ENCODE data around the gene RELB.

RELB gene

GRCh38 chr19:45016388-45017314 is 15.4 kb downstream of the RELB start:
- no peak overlapping the region for H3K4me3 ChIP-seq (ENCODE audit: control insufficient read depth, low read depth, low read length)
- DNase-seq (ENCODE audit: low read depth) = peak; percentile 81
- peak; percentile 78 for TF ChIP-seq CTCF (conservative IDR thresholded peaks at IDR 0.05; ENCODE audit: control insufficient read depth, insufficient read depth, low read depth, low read length)

GRCh38 chr19:45019187-45019586 is 17.9 kb downstream of the RELB start:
- H3K4me3 ChIP-seq (ENCODE audit: control insufficient read depth, low read depth, low read length) = no peak overlapping the region
- TF ChIP-seq CTCF (conservative IDR thresholded peaks at IDR 0.05; ENCODE audit: control insufficient read depth, insufficient read depth, low read depth, low read length) = no peak
- no peak for DNase-seq (ENCODE audit: low read depth)

DNA sequence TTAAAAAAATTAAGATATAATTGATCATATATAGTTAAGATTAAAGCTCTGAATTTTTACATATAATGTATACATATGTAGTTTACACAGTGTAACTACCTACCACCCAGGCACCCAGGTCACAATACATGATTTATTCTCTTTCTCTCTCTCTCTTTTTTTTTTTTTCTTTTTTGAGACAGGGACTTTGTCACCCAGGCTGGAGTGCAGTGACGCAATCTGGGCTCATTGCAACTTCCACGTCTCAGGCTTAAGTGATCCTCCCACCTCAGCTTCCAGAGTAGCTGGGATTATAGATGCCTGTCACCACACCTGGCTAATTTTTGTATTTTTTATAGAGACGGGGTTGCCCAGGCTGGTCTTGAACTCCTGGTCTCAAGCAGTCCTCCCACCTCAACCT is 18.8 kb downstream of the RELB start:
- DNase-seq (ENCODE audit: low read depth) = no peak
- H3K4me3 ChIP-seq (ENCODE audit: control insufficient read depth, low read depth, low read length) = no peak overlapping the region
- no peak for TF ChIP-seq CTCF (conservative IDR thresholded peaks at IDR 0.05; ENCODE audit: control insufficient read depth, insufficient read depth, low read depth, low read length)

DNA sequence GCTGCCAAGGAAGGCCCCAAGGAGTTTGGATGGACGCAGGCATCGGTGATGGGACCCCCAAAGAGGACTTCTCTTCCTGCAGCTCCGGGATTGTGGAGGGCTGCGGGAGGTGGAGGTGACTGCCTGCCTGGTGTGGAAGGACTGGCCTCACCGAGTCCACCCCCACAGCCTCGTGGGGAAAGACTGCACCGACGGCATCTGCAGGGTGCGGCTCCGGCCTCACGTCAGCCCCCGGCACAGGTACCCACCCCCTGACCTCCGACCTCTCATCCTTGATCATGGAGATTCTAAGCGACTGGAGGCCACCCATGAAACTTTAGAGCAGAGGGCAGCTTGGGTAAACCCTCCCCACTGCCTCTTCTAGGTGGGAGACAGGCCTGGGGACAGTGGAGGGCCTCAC is 20.7 kb downstream of the RELB start:
- no peak for TF ChIP-seq CTCF (conservative IDR thresholded peaks at IDR 0.05; ENCODE audit: control insufficient read depth, insufficient read depth, low read depth, low read length)
- DNase-seq (ENCODE audit: low read depth) = no peak
- no peak overlapping the region for H3K4me3 ChIP-seq (ENCODE audit: control insufficient read depth, low read depth, low read length)

- no peak for TF ChIP-seq CTCF (conservative IDR thresholded peaks at IDR 0.05; ENCODE audit: control insufficient read depth, insufficient read depth, low read depth, low read length)
Measured at GRCh38 chr19:45023048-45023447, 21.8 kb downstream of the RELB start.

DNA sequence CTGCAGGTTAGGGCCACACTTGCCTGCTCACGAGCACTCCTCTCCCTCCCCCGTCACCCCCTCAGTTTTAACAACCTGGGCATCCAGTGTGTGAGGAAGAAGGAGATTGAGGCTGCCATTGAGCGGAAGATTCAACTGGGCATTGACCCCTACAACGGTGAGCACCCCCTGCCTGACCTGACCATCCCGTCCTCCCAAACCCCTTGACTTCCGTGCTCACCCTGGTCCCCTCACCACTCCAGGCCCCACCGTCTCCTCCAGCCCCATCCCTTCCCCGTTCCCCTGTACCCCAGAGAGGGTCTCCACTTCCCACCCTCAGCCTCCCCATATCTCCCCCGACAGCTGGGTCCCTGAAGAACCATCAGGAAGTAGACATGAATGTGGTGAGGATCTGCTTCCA is 24.0 kb downstream of the RELB start:
- no peak for TF ChIP-seq CTCF (conservative IDR thresholded peaks at IDR 0.05; ENCODE audit: control insufficient read depth, insufficient read depth, low read depth, low read length)
- no peak for DNase-seq (ENCODE audit: low read depth)
- H3K4me3 ChIP-seq (ENCODE audit: control insufficient read depth, low read depth, low read length) = no peak overlapping the region

More at GRCh38 chr19:45023048-45023447, 21.8 kb downstream of the RELB start:
- DNase-seq (ENCODE audit: low read depth) = no peak
- no peak overlapping the region for H3K4me3 ChIP-seq (ENCODE audit: control insufficient read depth, low read depth, low read length)
